ENCODE measurements around the gene TMCC1.
A peak's percentile ranks its signal among the peaks of the same experiment; 100 is the strongest.

Gene TMCC1

GRCh38 chr3:129824926-129825541, 68.5 kb downstream of the TMCC1 start:
- H3K4me3 ChIP-seq (ENCODE audit: low read length) = no peak overlapping the region
- DNase-seq (ENCODE audit: low read depth) = peak; percentile 72
- peak; percentile 73 for TF ChIP-seq CTCF (IDR thresholded peaks at IDR 0.05; ENCODE audit: insufficient read depth, low read depth, low read length, missing control alignments)

GRCh38 chr3:129822679-129823078, 70.8 kb downstream of the TMCC1 start:
- DNase-seq (ENCODE audit: low read depth) = peak; percentile 13
- TF ChIP-seq CTCF (IDR thresholded peaks at IDR 0.05; ENCODE audit: insufficient read depth, low read depth, low read length, missing control alignments) = no peak
- H3K4me3 ChIP-seq (ENCODE audit: low read length) = no peak overlapping the region

- TF ChIP-seq CTCF (IDR thresholded peaks at IDR 0.05; ENCODE audit: insufficient read depth, low read depth, low read length, missing control alignments) = no peak
- DNase-seq (ENCODE audit: low read depth) = no peak
- no peak overlapping the region for H3K4me3 ChIP-seq (ENCODE audit: low read length)
Observed at GRCh38 chr3:129822241-129822640, 71.3 kb downstream of the TMCC1 start.

GRCh38 chr3:129820587-129820986, 72.9 kb downstream of the TMCC1 start:
- H3K4me3 ChIP-seq (ENCODE audit: low read length) = no peak overlapping the region
- no peak for DNase-seq (ENCODE audit: low read depth)
- TF ChIP-seq CTCF (IDR thresholded peaks at IDR 0.05; ENCODE audit: insufficient read depth, low read depth, low read length, missing control alignments) = no peak

- TF ChIP-seq CTCF (IDR thresholded peaks at IDR 0.05; ENCODE audit: insufficient read depth, low read depth, low read length, missing control alignments) = no peak
- no peak overlapping the region for H3K4me3 ChIP-seq (ENCODE audit: low read length)
- no peak for DNase-seq (ENCODE audit: low read depth)
Observed at GRCh38 chr3:129812589-129812988, 80.9 kb downstream of the TMCC1 start.

- no peak overlapping the region for H3K4me3 ChIP-seq (ENCODE audit: low read length)
- no peak for DNase-seq (ENCODE audit: low read depth)
- TF ChIP-seq CTCF (IDR thresholded peaks at IDR 0.05; ENCODE audit: insufficient read depth, low read depth, low read length, missing control alignments) = no peak
Observed at GRCh38 chr3:129809297-129809696, 84.2 kb downstream of the TMCC1 start.

- TF ChIP-seq CTCF (IDR thresholded peaks at IDR 0.05; ENCODE audit: insufficient read depth, low read depth, low read length, missing control alignments) = no peak
- DNase-seq (ENCODE audit: low read depth) = peak; percentile 61
- H3K4me3 ChIP-seq (ENCODE audit: low read length) = no peak overlapping the region
Observed at GRCh38 chr3:129796146-129796545, 97.4 kb downstream of the TMCC1 start.
